HG03025 (cell line): ENCODE results near the gene FGFR3.

ENCODE experiments used
- ATAC-seq: cut with Tn5 transposase; IDR thresholded peaks from one replicate; pipeline ENCODE4 v1.9.1; 2021; ENCODE audit warnings: mild to moderate bottlenecking, moderate library complexity; ENCODE audit not compliant: unreplicated experiment, low FRiP score

FGFR3 gene

DNA sequence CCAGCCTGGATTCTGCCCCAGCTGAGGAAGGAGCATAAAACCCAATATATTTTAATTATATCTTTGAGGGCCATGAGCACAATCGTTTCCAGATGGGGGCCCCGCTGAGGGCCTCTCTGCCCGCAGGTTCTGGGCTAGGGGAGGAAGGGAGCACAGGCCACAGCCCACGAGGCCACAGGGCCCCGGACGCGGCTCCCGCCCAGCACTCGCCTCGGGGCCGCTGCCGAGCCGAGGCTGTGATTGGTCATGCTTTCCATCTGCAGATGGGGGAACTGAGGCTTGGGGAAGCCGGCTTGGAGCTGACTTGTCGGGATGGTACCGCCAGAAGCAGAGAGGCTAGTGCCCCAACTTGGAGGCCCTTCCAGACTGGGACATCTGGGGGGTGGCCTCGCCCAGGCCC, 37.8 kb upstream of the FGFR3 start:
- no peak for ATAC-seq

DNA sequence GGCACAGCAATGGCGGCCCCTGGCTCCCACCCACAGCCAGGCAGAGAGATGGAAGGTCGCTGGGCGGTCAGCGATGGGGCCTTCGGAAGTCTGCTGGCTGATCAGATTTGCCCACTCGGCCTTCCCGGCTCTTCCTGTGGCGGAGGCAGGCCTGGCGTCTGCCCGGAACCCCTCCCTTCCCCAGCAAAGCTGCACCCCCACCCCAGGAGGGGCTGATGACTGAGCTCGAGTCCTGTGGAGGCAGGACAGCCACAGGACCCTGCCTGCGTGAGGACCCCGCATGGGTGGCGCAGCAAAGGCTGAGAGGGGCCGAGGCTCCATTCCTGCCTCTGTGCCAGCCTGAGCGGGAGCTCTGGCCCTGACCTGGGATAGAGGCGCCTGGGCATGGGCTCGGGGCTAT, 37.0 kb upstream of the FGFR3 start:
- ATAC-seq: no peak

GRCh38 chr4:1756893-1757779, 36.0 kb upstream of the FGFR3 start:
- ATAC-seq: no peak

- no peak for ATAC-seq
Measured at GRCh38 chr4:1757836-1758235, 35.3 kb upstream of the FGFR3 start.

DNA sequence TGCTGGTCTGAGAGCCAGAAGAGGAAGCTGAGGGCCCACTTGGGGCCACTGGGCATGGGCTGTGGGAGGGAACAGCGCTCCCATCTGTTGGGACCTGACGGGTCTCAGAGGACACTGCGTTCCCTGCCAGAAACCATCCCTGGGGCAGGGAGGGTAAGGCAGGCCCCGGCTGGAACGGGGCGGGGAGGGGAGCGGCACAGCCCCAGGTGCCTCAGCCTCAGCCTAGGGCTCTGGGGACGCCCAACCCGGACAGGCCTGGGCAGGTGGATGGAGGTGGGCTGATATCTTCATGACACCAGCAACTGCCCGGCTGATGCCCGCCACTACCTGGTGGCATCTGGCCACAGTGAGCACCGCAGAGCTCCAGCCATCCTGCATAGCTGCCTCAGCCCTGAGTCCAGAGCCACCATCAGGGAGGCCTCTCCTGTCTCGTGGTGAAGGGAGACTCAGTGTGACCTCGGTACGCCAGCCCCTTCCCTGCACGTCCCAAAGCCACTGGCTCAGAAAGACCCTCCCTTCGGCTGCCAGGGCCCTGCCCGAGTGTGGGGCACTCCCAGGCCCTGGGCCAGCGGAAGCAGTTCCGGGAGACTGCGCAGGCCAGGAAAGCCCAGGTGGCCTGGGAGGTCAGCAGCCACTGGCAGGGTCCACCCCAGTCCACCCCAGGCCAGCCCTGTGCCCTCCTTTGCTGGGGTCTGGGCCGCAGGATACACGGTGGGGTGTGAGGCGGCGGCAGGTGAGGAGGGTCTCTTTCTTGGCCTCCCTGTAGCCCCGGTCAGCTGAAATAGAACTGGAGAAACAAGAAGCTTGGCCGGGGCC, 34.6 kb upstream of the FGFR3 start:
- no peak for ATAC-seq

- ATAC-seq: no peak
Measured at GRCh38 chr4:1759170-1759817, 33.8 kb upstream of the FGFR3 start.

DNA sequence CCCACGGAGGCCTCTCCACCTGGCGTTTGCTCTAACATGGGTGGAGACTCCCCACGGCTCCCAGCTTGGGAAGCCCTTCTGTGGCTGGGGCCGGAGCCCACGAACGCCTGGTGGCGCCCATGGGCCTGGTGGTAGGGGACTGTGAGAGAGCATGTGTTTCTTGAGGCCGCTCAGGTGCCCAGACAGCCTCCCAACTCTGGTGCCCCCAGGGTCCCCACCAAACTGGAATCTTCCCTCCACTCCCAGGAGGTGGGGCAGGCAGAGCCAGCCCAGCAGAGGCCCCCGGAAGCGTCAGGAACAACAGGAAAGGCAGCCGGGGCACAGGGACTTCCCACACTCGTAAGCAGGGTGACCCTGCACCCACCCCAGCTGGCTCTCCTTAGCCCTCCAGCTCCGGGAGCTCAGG, 33.3 kb upstream of the FGFR3 start:
- ATAC-seq: no peak

- ATAC-seq: no peak
Measured at GRCh38 chr4:1760521-1761071, 32.5 kb upstream of the FGFR3 start.

- no peak for ATAC-seq
Measured at GRCh38 chr4:1761130-1761689, 31.9 kb upstream of the FGFR3 start.

DNA sequence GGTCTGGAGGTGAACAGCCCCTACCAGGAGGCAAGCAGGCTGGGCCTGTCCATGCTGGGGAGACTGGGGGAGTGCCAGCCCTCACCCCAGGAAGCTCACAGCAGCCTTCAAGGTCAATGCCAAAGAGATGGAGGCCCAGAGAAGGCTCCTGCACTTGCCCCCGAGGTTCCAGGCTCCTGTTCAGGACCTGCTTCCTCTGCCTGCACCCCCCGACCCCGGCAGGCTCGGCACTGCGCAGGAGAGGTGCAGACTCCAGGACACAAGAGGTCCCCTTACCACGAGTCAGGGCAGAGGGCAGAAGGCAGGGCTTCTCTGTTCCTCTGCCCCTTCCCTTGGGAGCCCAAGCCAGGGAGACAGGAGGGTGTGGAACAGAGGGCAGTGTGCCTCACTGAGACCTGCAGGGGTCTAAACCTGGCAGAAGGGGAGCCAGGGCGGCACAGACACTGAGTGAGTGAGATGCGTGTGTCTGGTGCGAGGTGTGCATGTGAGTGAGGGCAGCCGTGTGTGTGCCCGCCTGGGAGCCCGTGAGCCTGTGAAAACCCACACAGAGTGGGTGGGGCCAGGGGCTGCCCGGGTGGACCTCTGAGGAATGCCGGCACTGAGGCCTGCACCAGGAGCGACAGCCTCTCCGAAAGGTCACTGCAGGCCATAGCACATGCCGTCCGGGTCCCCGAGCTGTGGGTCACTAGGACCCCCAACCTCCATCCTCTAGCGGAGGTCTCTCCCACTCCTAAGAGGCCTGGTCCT, 30.7 kb upstream of the FGFR3 start:
- ATAC-seq: no peak

DNA sequence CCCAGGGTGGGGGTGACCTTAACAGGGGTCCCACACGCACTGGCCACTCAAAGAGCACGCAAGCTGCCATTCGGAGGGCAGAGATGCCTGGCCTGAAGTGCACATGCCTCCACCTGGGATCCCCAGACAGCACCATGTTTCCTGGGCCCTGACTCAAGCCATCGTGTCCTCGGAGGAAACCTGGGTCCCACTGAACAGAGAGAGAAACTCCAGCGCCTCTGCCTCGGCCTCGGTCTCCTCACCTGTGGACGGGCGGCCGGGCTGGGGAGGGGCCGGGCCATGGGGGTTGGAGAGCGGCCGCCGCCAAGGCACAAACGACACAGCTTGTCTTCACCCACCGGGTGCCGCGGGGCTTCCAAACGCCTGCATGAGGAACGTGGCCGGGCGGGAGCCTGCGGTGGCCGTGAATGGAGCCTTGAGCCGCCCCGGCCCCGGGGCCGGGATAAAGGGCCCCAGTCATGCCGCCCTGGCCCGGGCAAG, 30.0 kb upstream of the FGFR3 start:
- ATAC-seq: no peak

GRCh38 chr4:1763550-1764080, 29.5 kb upstream of the FGFR3 start:
- no peak for ATAC-seq

DNA sequence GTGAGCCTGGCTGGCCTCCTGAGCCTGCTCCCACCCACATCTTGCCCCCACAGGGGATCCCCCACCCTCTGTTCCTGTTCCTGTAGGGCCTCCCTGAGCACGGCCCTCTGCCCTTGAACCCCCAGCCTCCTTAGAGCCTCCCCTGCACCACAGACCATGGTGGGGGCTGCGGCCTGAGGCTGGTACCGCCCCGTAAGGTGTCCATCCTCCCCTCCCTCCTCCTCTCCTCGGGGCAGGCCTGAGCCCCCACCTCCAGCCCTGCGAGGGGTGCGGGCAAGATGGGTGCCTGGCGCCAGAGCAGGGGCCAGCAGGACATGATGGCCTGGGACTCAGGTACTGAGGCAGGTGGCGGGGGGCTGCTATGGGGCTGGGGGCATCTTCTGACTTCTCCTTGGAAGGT, 28.4 kb upstream of the FGFR3 start:
- no peak for ATAC-seq

DNA sequence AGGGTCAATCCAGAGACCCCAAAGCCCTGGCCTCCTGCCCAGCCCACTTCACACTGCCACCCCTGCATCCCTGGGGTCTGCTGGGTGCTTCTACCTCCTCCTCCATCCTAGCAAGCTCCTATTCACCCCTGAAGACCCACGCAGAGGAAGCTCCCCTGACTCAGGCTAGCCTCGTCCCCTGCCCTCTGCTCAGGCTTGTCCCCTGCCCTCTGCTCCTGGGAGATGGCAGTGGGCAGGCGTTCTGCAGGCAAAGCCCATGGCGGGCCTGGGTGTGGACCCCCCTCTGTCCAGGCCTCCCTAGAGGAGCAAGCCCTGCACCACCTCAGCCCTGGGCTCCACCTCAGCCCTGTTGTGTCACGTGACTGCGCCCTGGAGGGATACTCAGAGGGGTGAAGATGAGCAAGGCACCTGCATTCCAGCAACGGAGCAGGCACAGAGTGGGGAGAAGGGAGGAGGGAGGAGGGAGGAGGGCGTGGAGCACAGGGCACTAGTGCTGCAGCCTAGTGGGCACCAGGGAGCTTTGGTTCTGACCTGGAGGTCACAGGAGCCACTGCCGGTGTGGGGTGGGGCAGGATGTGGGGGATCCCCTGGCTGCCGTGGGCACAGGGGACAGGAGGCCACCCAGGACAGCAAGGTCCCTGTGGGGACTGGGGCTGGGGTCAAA, 27.6 kb upstream of the FGFR3 start:
- no peak for ATAC-seq

DNA sequence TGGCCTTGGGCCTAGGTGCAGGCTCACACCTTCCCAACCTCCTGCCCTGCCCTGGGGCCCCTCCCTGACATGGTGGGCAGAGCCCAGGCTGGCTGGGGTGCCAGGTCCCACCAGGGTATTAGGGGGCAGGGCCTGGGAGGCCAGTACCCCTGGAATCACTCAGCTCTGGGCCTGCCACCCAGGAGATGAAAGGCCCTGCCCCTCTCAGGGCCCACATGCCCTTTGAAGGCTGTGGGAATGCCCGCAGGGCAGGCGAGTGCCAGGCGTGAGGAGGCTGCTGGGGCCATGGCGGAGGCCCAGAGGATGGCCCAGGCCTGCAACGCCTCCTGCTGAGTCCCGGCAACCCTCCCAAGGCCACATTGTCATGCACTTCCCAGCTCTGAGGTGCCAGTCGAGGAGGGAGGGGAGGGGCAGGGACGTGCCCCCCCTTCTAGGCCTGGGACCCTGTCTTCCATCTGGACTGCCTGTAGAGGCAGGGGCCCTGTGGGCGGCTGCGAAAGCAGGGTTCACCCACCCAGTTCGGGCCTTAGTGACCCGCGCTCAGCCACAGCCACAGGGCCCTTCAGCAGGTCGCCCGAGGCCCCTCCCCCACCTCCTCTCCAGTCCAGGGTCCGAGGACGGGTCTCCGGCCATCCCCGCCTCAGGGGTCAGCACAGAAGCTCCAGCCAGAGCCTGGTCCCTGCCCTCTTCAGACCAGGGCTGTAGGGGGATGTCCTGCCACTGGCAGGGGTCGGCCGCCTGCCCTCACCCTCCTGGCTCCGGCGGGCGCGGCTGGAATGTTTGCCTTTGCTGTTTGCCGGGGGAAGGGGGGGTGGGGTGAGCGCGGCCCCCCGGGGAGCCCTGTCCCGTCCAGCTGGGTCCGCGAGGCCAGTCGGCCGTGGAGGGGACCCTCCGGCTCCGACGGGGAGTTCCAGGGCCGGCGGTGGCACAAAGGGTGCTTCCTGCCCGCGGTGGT, 26.7 kb upstream of the FGFR3 start:
- no peak for ATAC-seq

DNA sequence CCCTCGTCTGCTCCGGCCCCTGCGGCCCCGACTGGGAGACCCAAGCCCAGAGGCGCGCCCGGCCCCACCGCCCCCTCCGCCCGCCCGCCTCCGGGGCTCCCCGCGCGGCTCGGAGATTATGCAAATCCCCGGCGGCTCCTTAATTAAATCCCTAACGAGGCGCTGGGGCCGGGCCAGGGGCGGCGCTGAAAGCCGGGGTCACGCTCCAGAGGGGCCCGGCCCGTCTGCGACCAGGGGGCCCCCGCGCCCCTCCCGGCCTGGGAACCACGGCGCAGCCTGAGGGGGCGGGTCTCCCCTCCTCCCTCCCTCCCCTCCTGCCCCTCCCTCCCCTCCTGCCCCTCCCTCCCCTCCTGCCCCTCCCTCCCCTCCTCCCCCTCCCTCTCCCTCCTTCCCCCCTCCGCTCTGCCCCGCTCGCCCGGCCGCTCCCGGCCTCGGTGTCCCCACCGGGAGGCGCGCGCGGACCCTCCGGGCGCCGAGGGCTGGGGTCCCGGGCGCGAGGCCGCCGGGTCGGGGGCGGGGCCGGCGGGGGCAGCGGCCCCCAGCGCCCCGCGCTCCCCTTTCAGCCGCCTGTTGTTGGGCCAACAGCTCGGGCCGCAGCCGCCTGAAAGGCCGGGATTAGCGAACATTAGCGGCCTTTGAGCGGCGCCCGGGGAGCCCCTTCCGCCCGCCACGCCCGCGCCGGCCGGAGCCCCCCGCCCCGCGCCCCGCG, 25.9 kb upstream of the FGFR3 start:
- no peak for ATAC-seq

DNA sequence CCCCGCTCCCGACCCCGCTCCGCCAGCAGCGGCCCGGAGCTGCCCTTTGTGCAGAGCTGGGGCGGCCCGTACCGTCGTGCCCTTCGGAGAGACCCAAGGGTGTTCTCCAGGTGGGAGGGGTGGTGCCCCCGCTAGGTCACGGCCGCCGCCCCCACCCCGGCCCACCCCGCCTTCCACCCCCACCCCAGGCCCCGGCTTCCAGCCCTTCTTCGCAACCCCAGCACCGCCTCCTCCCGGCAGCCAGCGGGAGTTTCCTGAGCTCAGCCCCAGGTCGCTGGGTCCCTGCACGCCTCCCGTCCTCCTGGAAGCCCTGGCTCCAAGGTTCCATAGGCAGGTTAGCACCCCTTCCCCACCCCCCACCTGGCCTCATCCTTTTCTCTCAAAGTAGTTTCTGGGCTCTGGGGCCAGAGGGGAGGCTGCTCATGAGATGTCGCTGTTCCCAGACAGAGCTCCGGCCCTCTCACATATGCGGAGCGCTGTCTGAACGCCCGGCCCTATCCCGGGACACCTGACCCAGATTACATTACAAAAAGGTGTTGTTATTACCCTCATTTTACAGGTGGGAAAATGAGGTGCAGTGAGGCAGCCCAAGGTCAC, 25.2 kb upstream of the FGFR3 start:
- ATAC-seq: no peak
